Ishikawa (cell line): ENCODE measurements around the gene PITPNC1.

Experiments
- CEBPB ChIP-seq: IDR thresholded peaks from 2 replicates; pipeline ENCODE4 v1.6.1; 2012
- CREB1 ChIP-seq: IDR thresholded peaks from 2 replicates; pipeline ENCODE4 v1.6.1; 2012; ENCODE audit warnings: low read depth
- EGR1 ChIP-seq: IDR thresholded peaks from 2 replicates; pipeline ENCODE4 v1.6.1; 2012
- EP300 ChIP-seq: IDR thresholded peaks from 2 replicates; pipeline ENCODE4 v1.6.1; 2012; ENCODE audit warnings: borderline replicate concordance
- FOXM1 ChIP-seq: IDR thresholded peaks from 2 replicates; pipeline ENCODE4 v1.6.1; 2012; ENCODE audit warnings: low read depth, borderline replicate concordance
- NFIC ChIP-seq: IDR thresholded peaks from 2 replicates; pipeline ENCODE4 v1.6.1; 2012
- RAD21 ChIP-seq: IDR thresholded peaks from 2 replicates; pipeline ENCODE4 v1.6.1; 2012; ENCODE audit warnings: low read depth
- TAF1 ChIP-seq: IDR thresholded peaks from 2 replicates; pipeline ENCODE4 v1.6.1; 2012; ENCODE audit warnings: low read depth, mild to moderate bottlenecking
- TCF12 ChIP-seq: IDR thresholded peaks from 2 replicates; pipeline ENCODE4 v1.6.1; 2012; ENCODE audit warnings: low read depth
- TEAD4 ChIP-seq: IDR thresholded peaks from 2 replicates; pipeline ENCODE4 v1.6.1; 2012
- USF1 ChIP-seq: IDR thresholded peaks from 2 replicates; pipeline ENCODE4 v1.6.1; 2012
- YY1 ChIP-seq: IDR thresholded peaks from 2 replicates; pipeline ENCODE4 v1.6.1; 2012; ENCODE audit warnings: low read depth
- ZBTB7A ChIP-seq: IDR thresholded peaks from 2 replicates; pipeline ENCODE4 v1.6.1; 2012; ENCODE audit warnings: low read depth
- TF ChIP-seq, protein P1 (sequence below): IDR thresholded peaks from 2 replicates; pipeline ENCODE4 v1.6.1; 2012
- TF ChIP-seq, protein P2 (sequence below): IDR thresholded peaks from 2 replicates; pipeline ENCODE4 v1.6.1; 2012; ENCODE audit warnings: low read depth, mild to moderate bottlenecking

The PITPNC1 gene

GRCh38 chr17:67717624-67718324, 340.7 kb downstream of the PITPNC1 start, which contains the start of gene NOL11:
NOL11 (plus strand) TSS chr17:67717936; CDS start chr17:67717948, 12 bp downstream.
- TF ChIP-seq RAD21 (peak; percentile 46; the same call in 1 of the 2 replicates), USF1 (peak; percentile 48), TCF12 (peak; percentile 73; the same call in 1 of the 2 replicates), EGR1 (peak; percentile 88), EP300 (no peak; the same call in 1 of the 2 replicates), ZBTB7A (no peak), TEAD4 (peak; percentile 49; the same call in 1 of the 2 replicates), NFIC (peak; percentile 67; the same call in 1 of the 2 replicates), CREB1 (0 out of 2 replicates have a peak, but pooled peaks have one; percentile 30), FOXM1 (no peak), CEBPB (peak; percentile 40; the same call in 1 of the 2 replicates), TAF1 (peak; percentile 98), YY1 (peak; percentile 96)
- TF ChIP-seq, protein P1, sequence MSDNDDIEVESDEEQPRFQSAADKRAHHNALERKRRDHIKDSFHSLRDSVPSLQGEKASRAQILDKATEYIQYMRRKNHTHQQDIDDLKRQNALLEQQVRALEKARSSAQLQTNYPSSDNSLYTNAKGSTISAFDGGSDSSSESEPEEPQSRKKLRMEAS: peak; percentile 81
- TF ChIP-seq, protein P2, sequence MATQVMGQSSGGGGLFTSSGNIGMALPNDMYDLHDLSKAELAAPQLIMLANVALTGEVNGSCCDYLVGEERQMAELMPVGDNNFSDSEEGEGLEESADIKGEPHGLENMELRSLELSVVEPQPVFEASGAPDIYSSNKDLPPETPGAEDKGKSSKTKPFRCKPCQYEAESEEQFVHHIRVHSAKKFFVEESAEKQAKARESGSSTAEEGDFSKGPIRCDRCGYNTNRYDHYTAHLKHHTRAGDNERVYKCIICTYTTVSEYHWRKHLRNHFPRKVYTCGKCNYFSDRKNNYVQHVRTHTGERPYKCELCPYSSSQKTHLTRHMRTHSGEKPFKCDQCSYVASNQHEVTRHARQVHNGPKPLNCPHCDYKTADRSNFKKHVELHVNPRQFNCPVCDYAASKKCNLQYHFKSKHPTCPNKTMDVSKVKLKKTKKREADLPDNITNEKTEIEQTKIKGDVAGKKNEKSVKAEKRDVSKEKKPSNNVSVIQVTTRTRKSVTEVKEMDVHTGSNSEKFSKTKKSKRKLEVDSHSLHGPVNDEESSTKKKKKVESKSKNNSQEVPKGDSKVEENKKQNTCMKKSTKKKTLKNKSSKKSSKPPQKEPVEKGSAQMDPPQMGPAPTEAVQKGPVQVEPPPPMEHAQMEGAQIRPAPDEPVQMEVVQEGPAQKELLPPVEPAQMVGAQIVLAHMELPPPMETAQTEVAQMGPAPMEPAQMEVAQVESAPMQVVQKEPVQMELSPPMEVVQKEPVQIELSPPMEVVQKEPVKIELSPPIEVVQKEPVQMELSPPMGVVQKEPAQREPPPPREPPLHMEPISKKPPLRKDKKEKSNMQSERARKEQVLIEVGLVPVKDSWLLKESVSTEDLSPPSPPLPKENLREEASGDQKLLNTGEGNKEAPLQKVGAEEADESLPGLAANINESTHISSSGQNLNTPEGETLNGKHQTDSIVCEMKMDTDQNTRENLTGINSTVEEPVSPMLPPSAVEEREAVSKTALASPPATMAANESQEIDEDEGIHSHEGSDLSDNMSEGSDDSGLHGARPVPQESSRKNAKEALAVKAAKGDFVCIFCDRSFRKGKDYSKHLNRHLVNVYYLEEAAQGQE: no peak

DNA sequence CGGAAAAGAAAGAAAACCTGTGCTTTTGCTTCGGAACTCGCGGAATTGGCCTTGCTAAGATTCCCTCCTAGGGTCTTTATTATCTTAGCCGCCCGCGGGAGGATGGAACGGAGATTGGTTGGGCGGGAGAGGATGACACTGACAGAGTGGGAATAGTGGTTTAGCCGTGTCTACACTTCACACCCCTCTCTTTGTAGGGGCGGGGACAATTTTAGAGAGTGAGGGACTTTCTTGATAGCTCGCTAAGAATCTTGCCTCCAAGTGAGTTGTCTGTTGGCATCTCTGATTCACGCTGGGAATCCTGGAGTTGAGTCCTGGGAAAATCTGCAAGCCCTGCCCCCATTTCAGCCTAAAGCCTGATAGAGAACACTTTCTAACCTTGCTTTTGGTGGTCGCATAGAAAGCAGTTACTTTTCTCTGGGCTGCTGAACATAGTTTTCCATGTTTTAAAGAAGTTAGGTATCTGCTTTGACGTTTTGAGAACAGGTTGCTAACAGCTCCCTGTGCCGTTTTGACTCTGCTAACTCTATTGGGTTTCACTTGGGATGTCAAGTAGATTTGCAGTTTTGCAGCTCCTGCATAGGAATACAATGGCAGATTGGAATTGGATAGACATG, 341.4 kb downstream of the PITPNC1 start:
- no peak for TF ChIP-seq TCF12
- TF ChIP-seq TAF1: no peak

- no peak for TF ChIP-seq TEAD4
- no peak for TF ChIP-seq TAF1
- TF ChIP-seq RAD21: no peak
- TF ChIP-seq FOXM1: no peak
- TF ChIP-seq EGR1: no peak
- no peak for TF ChIP-seq NFIC
- no peak for TF ChIP-seq YY1
- no peak for TF ChIP-seq USF1
- TF ChIP-seq, protein P2: no peak
- TF ChIP-seq CEBPB: no peak
- TF ChIP-seq, protein P1: no peak
- no peak for TF ChIP-seq CREB1
- no peak for TF ChIP-seq TCF12
- TF ChIP-seq ZBTB7A: no peak
- no peak for TF ChIP-seq EP300
Measured at GRCh38 chr17:67725373-67725791, 348.3 kb downstream of the PITPNC1 start.

DNA sequence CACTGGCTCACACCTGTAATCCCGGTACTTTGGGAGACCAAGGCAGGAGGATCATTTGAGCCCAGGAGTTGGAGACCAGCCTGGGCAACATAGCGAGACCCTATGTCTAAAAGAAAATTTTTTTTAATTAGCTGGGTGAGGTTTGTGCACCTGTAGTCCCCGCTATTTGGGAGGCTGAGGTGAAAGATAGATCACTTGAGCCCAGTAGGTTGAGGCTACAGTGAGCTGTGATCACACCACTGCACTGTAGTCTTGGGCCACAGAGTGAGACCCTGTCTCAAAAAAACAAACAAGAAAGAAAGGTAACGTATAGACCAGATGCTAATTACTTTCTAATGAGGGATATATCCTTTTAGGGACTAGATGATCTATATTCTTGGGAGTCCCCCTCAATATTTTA, 348.7 kb downstream of the PITPNC1 start:
- TF ChIP-seq, protein P2: no peak

DNA sequence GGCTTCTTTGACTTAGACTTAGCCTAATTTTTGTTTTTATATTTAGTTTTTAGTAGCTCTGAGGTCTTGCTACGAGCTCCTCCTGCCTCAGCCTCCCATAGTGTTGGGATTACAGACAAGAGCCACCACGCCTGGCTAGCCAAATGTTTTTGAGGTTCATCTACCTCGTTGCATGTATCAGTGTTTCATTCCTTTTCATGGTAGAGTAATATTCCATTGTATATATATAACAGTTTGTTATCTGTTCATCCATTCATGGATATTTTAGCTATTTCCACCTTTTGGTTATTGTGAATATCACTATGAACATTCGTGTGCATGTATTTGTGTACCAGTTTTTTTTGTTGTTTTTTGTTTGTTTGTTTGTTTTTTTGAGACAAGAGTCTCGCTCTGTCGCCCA, 352.8 kb downstream of the PITPNC1 start:
- TF ChIP-seq EP300: no peak
- TF ChIP-seq EGR1: no peak
- TF ChIP-seq, protein P1: no peak
- TF ChIP-seq NFIC: no peak
- no peak for TF ChIP-seq TCF12
- TF ChIP-seq USF1: no peak
- no peak for TF ChIP-seq ZBTB7A
- no peak for TF ChIP-seq TAF1
- TF ChIP-seq YY1: no peak
- no peak for TF ChIP-seq FOXM1
- no peak for TF ChIP-seq CREB1
- TF ChIP-seq TEAD4: no peak
- TF ChIP-seq, protein P2: no peak
